Measurements from ENCODE around the gene GNPDA1. TPM values are rescaled to one million over a fixed set of nuclear protein-coding genes. Genes with fewer than 3 reads are reported as not detected.

Gene GNPDA1
- total and polyA plus RNA-seq, 9 of the 15 experiments (the other 6 are each of a cell fraction or from before 2014, with no cell fraction given): 14.1 to 145 (median 52.2) TPM

- H3K4me3 ChIP-seq: no peak overlapping the region
- H3K79me2 ChIP-seq (ENCODE audit: control insufficient read depth, insufficient read depth, low read length): peaks cover 11% of the 10 kb centered on the region
- no peak overlapping the region for H3K27ac ChIP-seq (ENCODE audit: extremely low read depth, low read depth, low read length)
- POLR2A ChIA-PET: no interaction called here
- DNase-seq (ENCODE audit: extremely low read depth in 1 of 4, low spot score in 3 of 4) (no peak), ATAC-seq (no peak), FAIRE-seq (no peak)
- BruUV-seq (replicated peaks): no TSS peak
- intact Hi-C loops (cut with micrococcal nuclease) (loop anchor here (10.0 kb wide), 3 partner anchors 150 to 300 kb away; no protein-coding TSS in a partner anchor), in situ Hi-C loops (cut with MboI) (no loop called here)
- H3K9me3 ChIP-seq (replicated peaks; ENCODE audit: control insufficient read depth, insufficient read depth, low read depth, low read length): no peaks in the 10 kb centered on the region
- 0 out of 2 replicates have a peak, but pooled peaks cover 5% of the 10 kb centered on the region for H4K20me1 ChIP-seq (replicated peaks; ENCODE audit: control insufficient read depth, insufficient read depth, low read length)
- no peaks in the 10 kb centered on the region for H3K27me3 ChIP-seq (ENCODE audit: control insufficient read depth in 2 of 2, insufficient read depth in 2 of 2, low read length in 2 of 2)
- H3K4me2 ChIP-seq (ENCODE audit: insufficient read depth, low read length): no peak overlapping the region
- H3K4me1 ChIP-seq (replicated peaks in 1 of 2; ENCODE audit: control insufficient read depth in 2 of 2, insufficient read depth in 2 of 2, low read length in 2 of 2): peaks cover 8 to 19% of the 10 kb centered on the region in 2 experiments
- no peak overlapping the region for H3K9ac ChIP-seq (ENCODE audit: insufficient read depth in 1 of 2, low read depth in 2 of 2, low read length in 2 of 2)
- H2AFZ ChIP-seq (ENCODE audit: low read depth, low read length): peak overlapping the region; percentile 63
- H3K9me1 ChIP-seq (ENCODE audit: control insufficient read depth, insufficient read depth, low read length): no peaks in the 10 kb centered on the region
- 59% methylated on average over 7 of the region's 7 CpGs for WGBS (ENCODE audit: insufficient coverage, low coverage, missing lambda C conversion rate)
- TF ChIP-seq ELF4 (CRISPR knock-in tag; IDR thresholded peaks at IDR 0.05) (no peak), PRPF4 (IDR thresholded peaks at IDR 0.05; ENCODE audit: insufficient read depth, low read depth, low read length, poor library complexity, severe bottlenecking) (no peak), ZNF518B (CRISPR knock-in tag; IDR thresholded peaks at IDR 0.05) (no peak), CTCFL (IDR thresholded peaks at IDR 0.05; ENCODE audit: borderline replicate concordance, insufficient read depth, low read depth, low read length, poor library complexity, severe bottlenecking) (no peak), HDAC2 (IDR thresholded peaks at IDR 0.05) (no peak), SIN3B (IDR thresholded peaks at IDR 0.05; ENCODE audit: low read depth) (no peak)
- TF ChIP-seq, protein P1, sequence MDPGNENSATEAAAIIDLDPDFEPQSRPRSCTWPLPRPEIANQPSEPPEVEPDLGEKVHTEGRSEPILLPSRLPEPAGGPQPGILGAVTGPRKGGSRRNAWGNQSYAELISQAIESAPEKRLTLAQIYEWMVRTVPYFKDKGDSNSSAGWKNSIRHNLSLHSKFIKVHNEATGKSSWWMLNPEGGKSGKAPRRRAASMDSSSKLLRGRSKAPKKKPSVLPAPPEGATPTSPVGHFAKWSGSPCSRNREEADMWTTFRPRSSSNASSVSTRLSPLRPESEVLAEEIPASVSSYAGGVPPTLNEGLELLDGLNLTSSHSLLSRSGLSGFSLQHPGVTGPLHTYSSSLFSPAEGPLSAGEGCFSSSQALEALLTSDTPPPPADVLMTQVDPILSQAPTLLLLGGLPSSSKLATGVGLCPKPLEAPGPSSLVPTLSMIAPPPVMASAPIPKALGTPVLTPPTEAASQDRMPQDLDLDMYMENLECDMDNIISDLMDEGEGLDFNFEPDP (CRISPR knock-in tag; IDR thresholded peaks at IDR 0.05): no peak
- CTCF ChIA-PET (ENCODE audit: low intra/inter-chr PET ratio): no interaction called here
- no peaks in the 10 kb centered on the region for H3K36me3 ChIP-seq (ENCODE audit: control insufficient read depth, insufficient read depth, low read length)
Measured at GRCh38 chr5:141965071-141965470, 47.8 kb downstream of the GNPDA1 start.
